ENCODE data around the gene NUDT22. TPM values are rescaled to one million over a fixed set of nuclear protein-coding genes. Genes with fewer than 3 reads are reported as not detected.

The NUDT22 gene, protein sequence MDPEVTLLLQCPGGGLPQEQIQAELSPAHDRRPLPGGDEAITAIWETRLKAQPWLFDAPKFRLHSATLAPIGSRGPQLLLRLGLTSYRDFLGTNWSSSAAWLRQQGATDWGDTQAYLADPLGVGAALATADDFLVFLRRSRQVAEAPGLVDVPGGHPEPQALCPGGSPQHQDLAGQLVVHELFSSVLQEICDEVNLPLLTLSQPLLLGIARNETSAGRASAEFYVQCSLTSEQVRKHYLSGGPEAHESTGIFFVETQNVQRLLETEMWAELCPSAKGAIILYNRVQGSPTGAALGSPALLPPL
- 100 to 1,000 TPM; 102 to 103 TPM for total RNA-seq

DNA sequence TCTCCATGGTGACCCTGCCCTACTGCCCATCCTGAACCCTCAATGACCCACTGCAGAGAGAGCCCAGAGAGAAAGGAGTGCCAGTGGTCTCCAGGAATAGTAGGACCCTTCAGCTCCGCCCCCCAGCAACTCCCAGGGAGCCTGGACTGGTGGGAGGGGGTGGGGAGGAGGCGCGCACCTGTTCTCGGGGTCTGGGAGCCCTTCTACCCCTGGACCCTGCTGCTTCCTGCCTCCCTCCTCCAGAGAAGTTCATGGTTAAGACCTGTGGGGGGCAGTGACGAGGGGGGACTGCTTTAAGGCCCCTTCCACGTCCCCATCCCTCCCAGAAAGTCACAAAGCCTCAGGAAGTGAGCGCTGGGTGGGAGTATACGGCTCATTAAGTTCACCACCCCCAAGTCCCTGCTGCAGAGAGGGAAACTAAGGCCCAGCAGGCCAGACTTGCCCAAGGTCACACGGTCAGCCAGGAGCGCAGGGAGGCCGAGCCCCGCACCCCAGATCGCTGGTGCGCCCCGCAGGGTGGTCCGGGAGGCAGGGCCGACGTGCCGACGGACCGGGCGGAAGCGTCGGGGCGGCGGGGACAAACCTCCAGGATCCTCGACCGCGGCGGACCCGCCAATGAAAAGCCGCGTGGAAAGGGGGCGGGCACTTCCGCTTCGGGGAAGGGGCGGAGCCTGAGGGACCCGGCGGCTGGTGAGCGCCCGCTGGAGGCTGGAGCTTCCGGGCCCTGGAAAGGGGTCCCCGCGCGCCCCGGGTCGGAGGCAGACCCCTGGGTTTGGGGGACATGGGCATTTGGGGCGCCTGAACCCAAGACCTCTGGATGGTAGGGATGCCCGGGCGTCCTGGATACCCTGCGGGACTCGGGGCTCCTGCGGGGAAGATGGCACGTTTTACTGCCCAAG is at the start of gene NUDT22, which contains the start of gene TRPT1:
NUDT22 (plus strand) TSS at position 667 of the 899 bp plus-strand sequence. CDS start 379 bp downstream, outside the sequence.
TRPT1 (minus strand) TSS at position 579 of the 899 bp plus-strand sequence; CDS start at position 253, 326 bp downstream.
- peak within 1 kb of the TSS; percentile 88 for H3K27ac Mint-ChIP-seq
- H3K27me3 Mint-ChIP-seq = no peaks in the 10 kb centered on the region
- peak within 1 kb of the TSS; percentile 92 for H3K4me3 Mint-ChIP-seq
- POLR2A ChIA-PET = interaction anchor here (0.5 to 26.2 kb wide), 13 partner anchors 10 to 1684 kb away, joined by 3 to 419 read pairs (median 11); partner anchors contain the start of genes FERMT3, FKBP2, PLCB3 and PPP1R14B
- H3K36me3 Mint-ChIP-seq = peaks cover 3% of the 10 kb centered on the region
- peaks cover 24% of the 10 kb centered on the region for H3K4me1 Mint-ChIP-seq
- H3K9me3 Mint-ChIP-seq = no peaks in the 10 kb centered on the region
- DNase-seq (peak; percentile 98), ATAC-seq (ENCODE audit: low read depth) (peak; percentile 48)

DNA sequence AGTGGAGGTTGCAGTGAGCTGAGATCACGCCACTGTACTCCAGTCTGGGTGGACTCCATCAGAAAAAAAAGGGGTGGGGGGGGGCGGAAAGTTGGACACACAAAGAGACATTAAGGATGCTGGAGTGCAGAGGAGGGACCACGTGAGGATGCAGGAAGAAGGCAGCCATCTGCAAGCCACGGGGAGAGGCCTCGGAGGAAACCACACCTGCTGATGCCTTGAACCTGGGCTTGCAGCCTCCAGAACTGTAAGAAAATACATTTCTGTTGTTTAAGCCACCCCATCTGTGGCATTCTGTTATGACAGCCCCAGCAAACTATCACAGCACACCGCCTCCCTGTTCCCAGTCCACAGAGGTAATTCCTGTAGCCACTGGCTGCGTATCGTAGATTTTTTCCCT is 49.3 kb upstream of the NUDT22 start:
- Mint-ChIP-seq H3K9me3 (peaks cover 4% of the 10 kb centered on the region), H3K27me3 (no peaks in the 10 kb centered on the region), H3K27ac (peak overlapping the region; percentile 47), H3K4me1 (peaks cover 25% of the 10 kb centered on the region), H3K4me3 (no peak overlapping the region), H3K36me3 (peaks cover 5% of the 10 kb centered on the region)
- peak; percentile 55 for ATAC-seq (ENCODE audit: low read depth)
- POLR2A ChIA-PET = interaction anchor here (1.3 kb wide), 1 partner anchor 9 kb away, joined by 3 read pairs; the partner anchor contains the start of gene STIP1
- DNase-seq = no peak

DNA sequence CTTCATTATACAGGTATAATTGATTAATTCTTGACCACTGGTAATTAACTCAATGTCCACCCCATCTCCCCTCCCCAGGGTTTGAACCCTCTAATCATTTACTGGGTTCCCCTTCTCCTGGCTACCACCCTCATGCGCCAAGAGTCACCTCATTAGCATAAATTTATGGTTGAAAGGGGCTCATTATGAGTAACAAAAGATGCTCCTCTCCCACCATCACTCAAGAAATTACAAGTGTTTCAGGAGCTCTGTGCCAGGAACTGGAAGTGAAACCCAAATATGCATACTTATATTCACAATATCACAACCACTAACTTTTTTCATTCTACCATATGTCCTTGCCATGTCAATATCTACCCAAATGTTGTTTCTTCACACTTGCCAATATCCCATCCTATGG is 47.9 kb upstream of the NUDT22 start:
- H3K27me3 Mint-ChIP-seq = no peaks in the 10 kb centered on the region
- POLR2A ChIA-PET = interaction anchor here (1.0 kb wide), 1 partner anchor 8 kb away, joined by 7 read pairs; the partner anchor contains the start of gene STIP1

DNA sequence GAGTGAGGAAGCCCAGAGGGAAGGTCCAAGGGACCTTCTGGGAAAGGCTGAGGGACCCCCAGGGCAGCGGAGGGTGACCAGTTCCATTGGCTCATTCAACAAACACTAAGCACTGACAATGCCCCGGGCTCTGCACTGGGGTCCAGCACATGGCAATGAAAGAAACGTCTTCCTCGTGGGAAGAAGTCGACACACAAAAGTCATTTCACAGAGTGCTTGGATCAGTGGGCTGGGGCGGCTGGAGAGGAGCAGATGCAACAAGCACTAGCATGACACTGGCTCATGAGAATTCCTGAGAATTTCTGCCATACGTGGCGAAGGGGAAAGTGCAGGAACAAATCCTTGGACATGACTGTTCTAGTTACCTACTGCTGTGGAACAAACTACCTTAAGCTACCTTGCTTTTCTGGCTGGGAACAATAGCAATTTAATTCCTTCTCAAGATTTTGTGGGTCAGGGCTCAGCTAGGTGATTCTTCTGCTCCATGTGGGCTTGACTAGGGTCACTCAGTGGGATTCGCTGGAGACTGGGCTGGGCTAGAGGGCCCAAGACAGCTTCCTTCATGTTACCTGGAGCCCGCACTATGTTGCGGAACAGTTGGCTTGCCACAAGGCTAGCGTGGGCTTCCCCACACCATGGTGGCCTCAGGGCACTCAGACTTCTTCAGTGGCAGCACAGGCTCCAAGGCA is 47.0 kb upstream of the NUDT22 start:
- H3K4me1 Mint-ChIP-seq = peaks cover 36% of the 10 kb centered on the region
- no peak for ATAC-seq (ENCODE audit: low read depth)
- H3K4me3 Mint-ChIP-seq = no peak overlapping the region
- H3K27ac Mint-ChIP-seq = no peak overlapping the region
- POLR2A ChIA-PET = interaction anchor here (0.9 kb wide), 1 partner anchor 153 kb away, joined by 3 read pairs; no protein-coding TSS in a partner anchor
- no peaks in the 10 kb centered on the region for H3K27me3 Mint-ChIP-seq
- no peak for DNase-seq
- peaks cover 4% of the 10 kb centered on the region for H3K36me3 Mint-ChIP-seq
- peaks cover 3% of the 10 kb centered on the region for H3K9me3 Mint-ChIP-seq

More for the DNA sequence above, 47.9 kb upstream of the NUDT22 start:
- no peak overlapping the region for H3K4me3 Mint-ChIP-seq
- no peak for DNase-seq
- no peak overlapping the region for H3K27ac Mint-ChIP-seq
- no peak for ATAC-seq (ENCODE audit: low read depth)
- peaks cover 5% of the 10 kb centered on the region for H3K36me3 Mint-ChIP-seq
- peaks cover 4% of the 10 kb centered on the region for H3K9me3 Mint-ChIP-seq
- peaks cover 30% of the 10 kb centered on the region for H3K4me1 Mint-ChIP-seq

DNA sequence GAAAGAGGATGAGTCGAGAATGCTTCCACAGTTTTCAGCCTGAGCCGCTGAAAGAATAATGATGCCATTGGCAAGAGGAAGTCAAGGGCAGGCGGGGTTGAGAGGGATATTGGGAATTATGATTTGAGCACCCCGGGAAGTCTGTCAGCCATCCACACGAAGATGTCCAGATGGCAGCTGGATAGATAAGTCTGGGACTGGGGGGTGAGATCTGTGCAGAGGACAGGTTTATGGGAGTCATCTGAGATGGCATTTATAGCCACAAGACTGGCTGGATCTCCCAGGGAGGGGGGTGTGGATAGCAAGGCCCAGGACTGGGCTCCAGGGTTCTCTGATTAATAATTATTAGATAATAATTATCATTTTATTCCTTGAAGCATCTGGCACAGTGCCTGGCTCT is 45.2 kb upstream of the NUDT22 start:
- Mint-ChIP-seq H3K27me3 (no peaks in the 10 kb centered on the region), H3K27ac (no peak overlapping the region), H3K4me1 (peaks cover 41% of the 10 kb centered on the region), H3K36me3 (peaks cover 4% of the 10 kb centered on the region), H3K9me3 (peaks cover 1% of the 10 kb centered on the region), H3K4me3 (no peak overlapping the region)
- POLR2A ChIA-PET = interaction anchor here (0.6 to 1.9 kb wide), 4 partner anchors 14 to 680 kb away, joined by 3 to 9 read pairs (median 3); partner anchors contain the start of gene FERMT3
- no peak for ATAC-seq (ENCODE audit: low read depth)
- DNase-seq = no peak

DNA sequence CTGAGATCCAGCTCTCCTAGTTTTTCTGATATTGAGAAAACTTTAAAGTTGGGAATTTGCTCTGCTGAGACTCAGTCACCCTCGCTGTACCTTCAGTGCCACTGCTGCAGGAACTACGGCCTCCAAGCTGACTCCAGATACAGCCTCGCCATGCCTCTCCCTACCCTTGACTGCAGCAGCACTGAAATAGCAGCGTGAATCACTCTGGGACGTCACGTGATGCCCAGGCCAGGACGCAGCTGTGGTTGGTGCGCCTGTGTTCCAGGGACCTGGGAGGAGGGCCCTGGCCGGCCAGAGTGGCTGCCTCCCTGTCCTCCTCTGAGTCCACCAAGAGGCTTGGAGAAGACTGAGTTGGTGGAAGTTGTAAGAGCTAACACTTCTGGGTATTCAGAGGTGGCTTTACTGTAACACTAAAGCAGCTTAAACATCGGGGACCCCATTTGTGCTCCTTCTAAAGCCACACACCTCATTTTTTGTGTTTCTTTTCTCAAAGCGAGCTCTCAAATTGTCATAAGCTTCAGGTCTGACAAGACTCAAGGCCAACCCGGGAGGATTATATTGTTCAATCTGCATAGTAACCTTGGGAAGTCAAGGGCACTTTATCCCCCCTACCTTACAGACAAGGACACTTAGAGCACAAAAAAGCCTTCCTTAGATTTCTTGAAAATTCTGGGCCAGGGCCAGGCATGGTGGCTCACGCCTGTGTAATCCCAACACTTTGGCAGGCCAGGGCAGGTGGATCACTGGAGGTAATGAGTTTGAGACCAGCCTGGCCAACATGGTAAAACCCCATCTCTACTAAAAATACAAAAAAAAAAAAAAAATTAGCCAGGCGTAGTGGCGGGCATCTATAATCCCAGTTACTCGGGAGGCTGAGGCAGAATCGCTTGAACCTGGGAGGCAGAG is 44.3 kb upstream of the NUDT22 start:
- Mint-ChIP-seq H3K36me3 (peaks cover 6% of the 10 kb centered on the region), H3K4me1 (peaks cover 37% of the 10 kb centered on the region), H3K9me3 (peaks cover 1% of the 10 kb centered on the region), H3K27ac (peak overlapping the region; percentile 71), H3K4me3 (peak overlapping the region; percentile 40), H3K27me3 (no peaks in the 10 kb centered on the region)
- peak; percentile 54 for DNase-seq
- POLR2A ChIA-PET = interaction anchor here (0.6 to 1.9 kb wide), 5 partner anchors 9 to 136 kb away, joined by 3 to 9 read pairs (median 3); partner anchors contain the start of genes FERMT3, PRDX5 and TRMT112
- ATAC-seq (ENCODE audit: low read depth) = no peak

DNA sequence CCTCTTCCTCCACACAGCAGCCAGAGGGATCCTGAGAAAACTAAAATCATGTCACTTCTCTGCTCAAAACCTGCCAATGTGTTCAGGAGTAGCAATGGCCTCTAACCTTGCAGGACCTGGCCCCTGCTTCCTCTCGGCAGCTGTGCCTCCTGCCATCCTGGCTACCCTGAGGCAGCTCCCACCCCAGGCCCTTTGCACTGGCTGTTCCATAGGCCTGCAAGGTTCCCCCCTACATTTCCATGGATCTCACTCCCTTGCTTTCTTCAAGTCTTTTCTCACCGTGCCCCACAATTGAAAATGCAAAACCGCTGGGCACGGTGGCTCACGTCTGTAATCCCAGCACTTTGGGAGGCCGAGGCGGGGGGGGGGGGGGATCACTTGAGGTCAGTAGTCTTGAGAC is 42.2 kb upstream of the NUDT22 start:
- POLR2A ChIA-PET = interaction anchor here (0.7 to 14.2 kb wide), 5 partner anchors 18 to 156 kb away, joined by 4 to 246 read pairs (median 38); partner anchors contain the start of genes CCDC88B, ESRRA, FERMT3 and MACROD1
- Mint-ChIP-seq H3K4me3 (no peak overlapping the region), H3K36me3 (peaks cover 9% of the 10 kb centered on the region), H3K27me3 (no peaks in the 10 kb centered on the region), H3K4me1 (peaks cover 28% of the 10 kb centered on the region), H3K9me3 (no peaks in the 10 kb centered on the region), H3K27ac (peak overlapping the region; percentile 54)
- ATAC-seq (ENCODE audit: low read depth) (no peak), DNase-seq (no peak)

DNA sequence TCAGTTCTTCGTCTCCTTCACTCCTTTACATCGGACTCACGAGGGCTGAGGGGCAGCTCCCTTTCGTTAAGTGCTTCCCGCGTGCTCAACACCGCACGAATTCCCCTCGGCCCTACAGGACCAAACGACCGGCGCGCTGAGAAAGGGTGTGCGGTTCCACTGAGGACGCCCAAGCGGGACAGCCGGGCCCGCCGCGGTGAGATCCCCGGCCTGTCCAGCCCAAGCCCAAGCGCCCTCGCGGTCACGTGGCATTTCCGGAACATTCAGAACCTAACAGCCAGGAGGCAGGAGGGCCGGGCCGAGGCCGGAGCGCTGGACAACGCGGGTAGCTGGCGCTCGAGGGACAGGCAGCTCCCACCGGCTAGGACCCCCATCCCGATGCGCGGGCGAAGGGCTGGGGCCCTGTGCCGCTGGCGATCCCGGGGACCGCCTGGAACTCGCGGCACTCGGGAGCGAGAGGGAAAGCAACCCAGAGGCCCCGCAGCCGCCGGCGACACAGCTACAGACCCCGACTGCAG is 40.8 kb upstream of the NUDT22 start:
- H3K4me3 Mint-ChIP-seq = peak overlapping the region; percentile 99
- H3K4me1 Mint-ChIP-seq = peaks cover 35% of the 10 kb centered on the region
- ATAC-seq (ENCODE audit: low read depth) (peak; percentile 0), DNase-seq (no peak)
- H3K27me3 Mint-ChIP-seq = no peaks in the 10 kb centered on the region
- peaks cover 10% of the 10 kb centered on the region for H3K36me3 Mint-ChIP-seq
- H3K27ac Mint-ChIP-seq = peak overlapping the region; percentile 100
- POLR2A ChIA-PET = interaction anchor here (0.6 to 14.2 kb wide), 33 partner anchors 8 to 1344 kb away, joined by 3 to 246 read pairs (median 4); partner anchors contain the start of genes BAD, COX8A, ESRRA and FERMT3
- H3K9me3 Mint-ChIP-seq = no peaks in the 10 kb centered on the region

DNA sequence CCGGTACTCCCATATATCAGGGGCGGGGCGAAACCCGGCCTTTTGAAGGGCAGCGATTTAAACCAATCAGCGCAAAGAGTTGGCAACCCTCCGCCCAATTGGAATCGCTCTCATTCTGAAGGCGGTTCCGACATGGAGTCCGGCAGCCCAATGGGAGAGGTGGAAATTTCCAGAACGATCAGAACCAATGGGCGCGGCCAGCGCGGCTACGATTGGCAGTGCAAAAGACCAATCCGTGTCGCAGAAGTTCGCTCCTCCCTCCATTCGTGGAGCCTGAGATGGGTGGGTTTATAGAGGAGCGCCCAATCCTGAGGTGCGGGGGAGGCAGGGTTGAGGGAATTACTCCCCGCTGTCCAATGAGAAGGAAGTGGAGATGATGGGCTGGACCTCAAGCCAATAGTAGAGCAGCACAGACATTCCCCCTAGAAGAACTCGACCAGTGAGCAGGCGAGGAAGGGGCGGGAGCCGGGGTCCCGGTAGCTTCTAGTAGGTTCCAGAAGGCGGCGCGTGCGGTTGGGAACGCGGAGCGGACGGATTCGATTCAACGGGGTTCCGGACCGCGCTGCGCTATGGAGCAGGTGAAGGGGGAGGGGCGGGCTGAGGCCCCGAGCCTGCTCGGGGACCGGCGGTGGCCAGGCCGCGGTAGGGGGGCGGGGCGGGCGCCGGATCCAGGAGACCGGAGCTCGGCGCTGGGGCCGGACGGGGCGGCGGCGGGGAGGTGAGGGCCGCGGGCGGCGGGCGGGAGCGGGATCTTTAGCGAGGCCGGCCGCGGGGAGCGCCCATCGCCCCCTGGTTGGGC is 40.2 kb upstream of the NUDT22 start, which contains the start of gene STIP1:
STIP1 (plus strand) TSS at position 479 of the 799 bp plus-strand sequence; CDS start at position 570, 91 bp downstream.
- H3K36me3 Mint-ChIP-seq = peaks cover 13% of the 10 kb centered on the region
- ATAC-seq (ENCODE audit: low read depth) = peak; percentile 92
- H3K27me3 Mint-ChIP-seq = no peaks in the 10 kb centered on the region
- POLR2A ChIA-PET = interaction anchor here (0.6 to 14.2 kb wide), 31 partner anchors 8 to 1789 kb away, joined by 3 to 246 read pairs (median 4); partner anchors contain the start of genes BAD, COX8A, ESRRA and FERMT3
- H3K27ac Mint-ChIP-seq = peak within 1 kb of the TSS; percentile 100
- no peaks in the 10 kb centered on the region for H3K9me3 Mint-ChIP-seq
- H3K4me3 Mint-ChIP-seq = peak within 1 kb of the TSS; percentile 99
- DNase-seq = peak; percentile 95
- H3K4me1 Mint-ChIP-seq = peaks cover 39% of the 10 kb centered on the region

DNA sequence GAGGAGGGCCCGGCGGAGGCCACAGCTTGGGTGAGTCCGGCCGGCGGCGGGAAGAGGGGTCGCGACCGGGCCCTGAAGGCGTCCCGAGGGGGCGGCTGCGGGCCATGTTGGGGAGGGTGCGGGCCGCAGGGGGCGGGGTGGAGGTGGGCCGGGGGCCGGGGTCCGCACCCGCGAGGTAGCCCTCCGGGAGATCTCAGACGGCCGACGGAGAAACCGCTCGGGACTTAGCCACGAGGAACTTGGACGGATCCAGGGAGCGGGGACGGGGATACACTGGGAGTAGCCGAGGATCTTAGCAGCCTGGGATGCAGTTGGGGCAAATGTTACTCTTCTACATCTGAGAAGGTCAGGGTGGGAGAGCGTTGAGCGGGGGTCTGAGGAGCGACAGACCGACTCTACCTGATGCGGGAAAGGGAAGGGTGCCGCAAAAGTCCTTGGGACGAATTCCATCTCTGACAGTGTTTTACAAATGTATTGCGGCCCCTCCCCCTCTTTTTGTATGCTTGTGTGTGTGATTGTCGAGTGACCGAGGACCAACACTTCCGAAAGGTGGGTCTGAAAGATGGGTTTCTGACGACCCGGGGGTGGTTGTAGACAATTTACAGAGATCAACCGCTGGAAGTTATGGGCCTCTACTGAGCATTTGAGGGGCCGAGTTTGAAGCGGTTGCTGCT is 39.4 kb upstream of the NUDT22 start:
- peaks cover 13% of the 10 kb centered on the region for H3K36me3 Mint-ChIP-seq
- H3K27me3 Mint-ChIP-seq = no peaks in the 10 kb centered on the region
- ATAC-seq (ENCODE audit: low read depth) (no peak), DNase-seq (peak; percentile 61)
- POLR2A ChIA-PET = interaction anchor here (0.6 to 14.2 kb wide), 25 partner anchors 9 to 1347 kb away, joined by 3 to 246 read pairs (median 5); partner anchors contain the start of genes COX8A, DNAJC4, ESRRA and FERMT3
- peaks cover 34% of the 10 kb centered on the region for H3K4me1 Mint-ChIP-seq
- no peak overlapping the region for H3K27ac Mint-ChIP-seq
- H3K4me3 Mint-ChIP-seq = no peak overlapping the region
- H3K9me3 Mint-ChIP-seq = no peaks in the 10 kb centered on the region

All from activated naive CD8-positive, alpha-beta T cell treated with anti-CD3 and anti-CD28 coated beads, Interleukin-2, amount 10 ng/mL, durations not matched to agents 7 days and 5 days (primary cell).